B cell (primary cell): Measurements from ENCODE around the gene CMTM3.

Source experiments
- CTCF ChIP-seq: fragments of 200-600 bp; IDR thresholded peaks from one replicate; pipeline ENCODE4 v1.8.0; 2022; ENCODE audit warnings: antibody characterized with exemption, mild to moderate bottlenecking
- EZH2 ChIP-seq: IDR thresholded peaks from 2 replicates; pipeline ENCODE4 v1.6.1; 2012; ENCODE audit warnings: borderline replicate concordance, low read depth, mild to moderate bottlenecking, moderate library complexity, low read length; ENCODE audit not compliant: insufficient read depth, poor library complexity, severe bottlenecking

GRCh38 chr16:66617728-66618127, 13.2 kb downstream of the CMTM3 start:
- TF ChIP-seq CTCF, result no peak
- no peak for TF ChIP-seq EZH2
